ENCODE results near the gene SNX11. TPM values are rescaled to one million over a fixed set of nuclear protein-coding genes. Genes with fewer than 3 reads are reported as not detected.
A peak's percentile ranks its signal among the peaks of the same experiment; 100 is the strongest.

Gene SNX11
- total and polyA plus RNA-seq, 2 of the 8 experiments (the other 6 are each of a cell fraction or from before 2014, with no cell fraction given): 21.1 to 21.4 TPM

DNA sequence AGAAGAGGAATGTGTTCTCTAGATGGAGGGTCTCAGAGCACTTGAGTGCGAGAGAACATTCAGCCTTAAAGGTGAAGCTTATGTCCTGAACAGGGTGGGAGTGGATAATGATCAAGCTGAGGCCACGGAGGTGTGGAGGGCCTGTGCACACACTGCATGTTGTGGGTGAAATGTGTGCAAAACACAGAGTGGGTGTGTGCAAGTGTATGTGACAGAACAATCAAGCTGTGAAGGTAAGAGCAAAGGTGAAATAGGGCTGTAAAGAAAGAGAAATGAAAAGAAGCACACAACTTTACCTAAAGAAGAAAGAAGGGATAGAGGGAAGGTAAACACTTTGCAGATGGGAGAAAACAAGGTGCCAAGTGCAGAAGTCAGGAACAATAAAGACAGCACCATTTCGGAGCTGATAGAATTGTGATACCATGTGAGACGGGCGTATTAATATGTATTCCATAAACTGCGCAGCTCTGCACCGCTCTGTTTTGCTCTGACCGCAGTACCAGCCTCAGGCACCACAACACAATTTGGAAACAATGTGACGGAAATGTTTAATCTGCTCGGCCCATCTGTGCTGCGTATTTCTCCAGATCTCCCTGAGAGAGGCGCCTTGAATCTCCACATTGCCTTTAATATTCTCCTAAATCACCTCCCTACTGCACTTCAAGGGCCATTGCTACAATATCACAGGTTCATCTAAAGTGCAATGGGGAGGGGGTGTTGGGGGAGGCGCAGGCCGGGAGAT, 40.6 kb downstream of the SNX11 start:
- no peak overlapping the region for H2BK20ac ChIP-seq (ENCODE audit: low read length)
- H2BK15ac ChIP-seq (ENCODE audit: low read length): no peak overlapping the region
- no peak overlapping the region for H2AFZ ChIP-seq (ENCODE audit: low read length)
- H3K79me1 ChIP-seq (ENCODE audit: low read depth, low read length): no peaks in the 10 kb centered on the region
- DNase-seq (ENCODE audit: low read depth in 1 of 2, low spot score in 2 of 2): no peak
- ChIA-PET CTCF (ENCODE audit: partially characterized antibody) (interaction anchor here (0.6 to 2.1 kb wide), 14 partner anchors 11 to 470 kb away, joined by 3 to 10 read pairs (median 4); no protein-coding TSS in a partner anchor), POLR2A (ENCODE audit: partially characterized antibody) (interaction anchor here (0.9 to 2.6 kb wide), 6 partner anchors 11 to 99 kb away, joined by 3 to 12 read pairs (median 5); partner anchors contain the start of gene NFE2L1)
- H3K23ac ChIP-seq (ENCODE audit: insufficient read length): no peak overlapping the region
- no peaks in the 10 kb centered on the region for H3K9me3 ChIP-seq (ENCODE audit: insufficient read depth in 2 of 2, low read depth in 1 of 2, low read length in 1 of 2)
- no peak overlapping the region for H3K18ac ChIP-seq (ENCODE audit: extremely low read depth, low read length)
- H3K4ac ChIP-seq (replicated peaks; ENCODE audit: insufficient read length, low read depth, low read length): no peak overlapping the region
- 89% methylated on average over 14 of the region's 14 CpGs; no CpG with 5 or more reads in 1 of the 2 experiments for WGBS, 2 experiments (ENCODE audit: extremely low coverage in 1 of 2, insufficient coverage in 1 of 2, insufficient read length in 1 of 2, insufficient replicate concordance in 2 of 2, low coverage in 1 of 2, low lambda C conversion rate in 2 of 2, missing lambda C conversion rate in 1 of 2)
- H3K4me3 ChIP-seq (ENCODE audit: extremely low read depth in 1 of 4, insufficient read depth in 2 of 4, low read depth in 3 of 4, low read length in 4 of 4): no peak overlapping the region
- peaks cover 0 to 8% (median 6%) of the 10 kb centered on the region in 4 experiments; a peak in 2 of 7 replicates for H3K4me1 ChIP-seq (replicated peaks in 1 of 4; ENCODE audit: control insufficient read depth in 3 of 4, insufficient read depth in 4 of 4, low read length in 3 of 4)
- H4K20me1 ChIP-seq (replicated peaks in 1 of 2; ENCODE audit: control insufficient read depth in 1 of 2, insufficient read depth in 2 of 2, low read length in 2 of 2): no peaks in the 10 kb centered on the region
- no peak overlapping the region for H3K27ac ChIP-seq (ENCODE audit: low read depth, low read length)
- no peak overlapping the region for H2AK5ac ChIP-seq (ENCODE audit: low read depth, low read length)
- H4K5ac ChIP-seq (ENCODE audit: insufficient read length, low read depth, low read length): no peak overlapping the region
- FAIRE-seq: no peak
- H3K36me3 ChIP-seq (ENCODE audit: control insufficient read depth in 2 of 4, insufficient read depth in 4 of 4, low read length in 3 of 4): no peaks in the 10 kb centered on the region
- H3K14ac ChIP-seq (ENCODE audit: insufficient read length): no peak overlapping the region
- no peak overlapping the region for H2BK120ac ChIP-seq (replicated peaks; ENCODE audit: low read depth, low read length)
- no peak overlapping the region; a peak in 1 of 4 replicates for H3K4me2 ChIP-seq (ENCODE audit: insufficient read depth in 1 of 2, low read depth in 2 of 2, low read length in 2 of 2)
- H3K79me2 ChIP-seq (ENCODE audit: control insufficient read depth in 1 of 2, insufficient read depth in 2 of 2, low read length in 2 of 2): no peaks in the 10 kb centered on the region
- H4K91ac ChIP-seq (replicated peaks; ENCODE audit: insufficient read length, low read length): no peak overlapping the region
- H3K56ac ChIP-seq (replicated peaks; ENCODE audit: insufficient read length, low read depth, low read length): no peak overlapping the region
- H3K23me2 ChIP-seq (ENCODE audit: low read depth, low read length): no peaks in the 10 kb centered on the region
- H2BK5ac ChIP-seq (ENCODE audit: low read depth, low read length): no peak overlapping the region
- peak overlapping the region; percentile 72; the same call in 1 of the 2 replicates for H2BK12ac ChIP-seq (ENCODE audit: low read depth, low read length)
- no peaks in the 10 kb centered on the region; a peak in 1 of 7 replicates for H3K27me3 ChIP-seq (replicated peaks in 1 of 4; ENCODE audit: control insufficient read depth in 3 of 4, extremely low read depth in 1 of 4, insufficient read depth in 3 of 4, low read length in 3 of 4)
- H3K9ac ChIP-seq (replicated peaks in 1 of 4; ENCODE audit: extremely low read depth in 1 of 4, low read depth in 3 of 4, low read length in 3 of 4): no peak overlapping the region; a peak in 1 of 7 replicates
- no peak overlapping the region for H4K8ac ChIP-seq (ENCODE audit: extremely low read depth, insufficient read depth, low read length)
- TF ChIP-seq CBX5 (IDR thresholded peaks at IDR 0.05; ENCODE audit: low read depth, low read length): no peak
- TF ChIP-seq HDAC2 (IDR thresholded peaks at IDR 0.05; ENCODE audit: borderline replicate concordance in 1 of 2, low read depth in 2 of 2, low read length in 2 of 2): no peak
- no peak for TF ChIP-seq TCF12 (IDR thresholded peaks at IDR 0.05; ENCODE audit: low read depth, low read length)
- TF ChIP-seq SP2 (IDR thresholded peaks at IDR 0.05; ENCODE audit: low read length): no peak
- no peak for TF ChIP-seq CTCF (IDR thresholded peaks at IDR 0.05; ENCODE audit: control extremely low read depth in 1 of 3, insufficient read depth in 1 of 3, low read depth in 1 of 3, low read length in 3 of 3)
- TF ChIP-seq BACH1 (IDR thresholded peaks at IDR 0.05; ENCODE audit: low read length): no peak
- TF ChIP-seq RAD21 (IDR thresholded peaks at IDR 0.05 in 1 of 2, conservative IDR thresholded peaks at IDR 0.05 in 1 of 2; ENCODE audit: low read depth in 2 of 2, low read length in 2 of 2): no peak
- no peak for TF ChIP-seq NRF1 (IDR thresholded peaks at IDR 0.05; ENCODE audit: low read depth, low read length)
- TF ChIP-seq FOSL1 (IDR thresholded peaks at IDR 0.05; ENCODE audit: insufficient read depth, low read depth, low read length): no peak
